ENCODE results near the gene SLC13A5.

GRCh38 chr17:6753546-6753945 lies 40.4 kb upstream of the SLC13A5 start:
- TF ChIP-seq CTCF (IDR thresholded peaks at IDR 0.05) (no peak), EP300 (IDR thresholded peaks at IDR 0.05) (no peak), POLR2AphosphoS5 (IDR thresholded peaks at IDR 0.05) (no peak), POLR2A (IDR thresholded peaks at IDR 0.05) (no peak)
